Stomach smooth muscle (tissue), 2 donors: ENCODE results near the gene ZBTB20.

Experiments
- H3K27ac ChIP-seq: one replicate; pipeline ENCODE4 v1.7.0; 2013; ENCODE audit warnings: mild to moderate bottlenecking, low read length, inconsistent platforms
- H3K27me3 ChIP-seq, 2 donors: one replicate each; pipeline ENCODE4 v1.7.0; 2013; ENCODE audit warnings: low read length in 2 of 2; ENCODE audit not compliant: insufficient read depth in 2 of 2, control insufficient read depth in 1 of 2
- H3K36me3 ChIP-seq, 2 donors: one replicate each; pipeline ENCODE4 v1.7.0; 2013; ENCODE audit warnings: low read length in 2 of 2; ENCODE audit not compliant: control insufficient read depth in 2 of 2, insufficient read depth in 2 of 2
- H3K4me1 ChIP-seq: one replicate; pipeline ENCODE4 v1.7.0; 2013; ENCODE audit warnings: low read length; ENCODE audit not compliant: control insufficient read depth, insufficient read depth
- H3K4me3 ChIP-seq, 2 donors: one replicate each; pipeline ENCODE4 v1.7.0; 2013; ENCODE audit warnings: low read length in 2 of 2
- H3K9ac ChIP-seq, 2 donors: one replicate each; pipeline ENCODE4 v1.7.0; 2013; ENCODE audit warnings: low read length in 2 of 2, mild to moderate bottlenecking in 1 of 2
- H3K9me3 ChIP-seq, 2 donors: one replicate each; pipeline ENCODE4 v1.7.0; 2013; ENCODE audit warnings: low read length in 2 of 2; ENCODE audit not compliant: control insufficient read depth in 2 of 2
- donor health status: healthy.
- donor health status: Pancreatic carcinoma.

The ZBTB20 gene

GRCh38 chr3:114928989-114929640, 218.0 kb downstream of the ZBTB20 start:
- Histone ChIP-seq H3K36me3 (no peaks in the 10 kb centered on the region), H3K4me1 (no peaks in the 10 kb centered on the region), H3K9ac (no peak overlapping the region), H3K27me3 (no peaks in the 10 kb centered on the region), H3K4me3 (no peak overlapping the region), H3K9me3 (no peaks in the 10 kb centered on the region), H3K27ac (no peak overlapping the region)

GRCh38 chr3:114904633-114905032, 242.5 kb downstream of the ZBTB20 start:
- H3K27me3 ChIP-seq: no peaks in the 10 kb centered on the region
- H3K27ac ChIP-seq: no peak overlapping the region
- H3K9me3 ChIP-seq: peaks cover 0 to 2% of the 10 kb centered on the region in 2 donors
- H3K4me3 ChIP-seq: no peak overlapping the region
- H3K4me1 ChIP-seq: peaks cover 6% of the 10 kb centered on the region
- no peak overlapping the region for H3K9ac ChIP-seq
- no peaks in the 10 kb centered on the region for H3K36me3 ChIP-seq

- H3K27me3 ChIP-seq: no peaks in the 10 kb centered on the region
- H3K27ac ChIP-seq: no peak overlapping the region
- no peak overlapping the region for H3K9ac ChIP-seq
- peaks cover 6% of the 10 kb centered on the region for H3K4me1 ChIP-seq
- no peaks in the 10 kb centered on the region for H3K36me3 ChIP-seq
- no peak overlapping the region for H3K4me3 ChIP-seq
- H3K9me3 ChIP-seq: no peaks in the 10 kb centered on the region
These were observed 243.9 kb downstream of the ZBTB20 start for GRCh38 chr3:114903213-114903612.

- peaks cover 6% of the 10 kb centered on the region for H3K4me1 ChIP-seq
- no peaks in the 10 kb centered on the region for H3K27me3 ChIP-seq
- no peak overlapping the region for H3K4me3 ChIP-seq
- no peaks in the 10 kb centered on the region for H3K9me3 ChIP-seq
- H3K27ac ChIP-seq: no peak overlapping the region
- no peaks in the 10 kb centered on the region for H3K36me3 ChIP-seq
- no peak overlapping the region for H3K9ac ChIP-seq
These were observed 244.4 kb downstream of the ZBTB20 start for GRCh38 chr3:114902691-114903101.

GRCh38 chr3:114900908-114901307, 246.2 kb downstream of the ZBTB20 start:
- H3K36me3 ChIP-seq: no peaks in the 10 kb centered on the region
- H3K4me1 ChIP-seq: peaks cover 6% of the 10 kb centered on the region
- H3K27me3 ChIP-seq: no peaks in the 10 kb centered on the region
- H3K9me3 ChIP-seq: no peaks in the 10 kb centered on the region
- peak overlapping the region in 1 of 2 donors; percentile 26 for H3K9ac ChIP-seq
- peak overlapping the region; percentile 0 for H3K27ac ChIP-seq
- H3K4me3 ChIP-seq: peak overlapping the region; percentile 41 to 51

GRCh38 chr3:114899186-114899931, 247.7 kb downstream of the ZBTB20 start:
- H3K36me3 ChIP-seq: no peaks in the 10 kb centered on the region
- H3K9me3 ChIP-seq: no peaks in the 10 kb centered on the region
- no peak overlapping the region for H3K27ac ChIP-seq
- H3K27me3 ChIP-seq: no peaks in the 10 kb centered on the region
- peaks cover 6% of the 10 kb centered on the region for H3K4me1 ChIP-seq
- H3K4me3 ChIP-seq: peak overlapping the region in 1 of 2 donors; percentile 30
- no peak overlapping the region for H3K9ac ChIP-seq

GRCh38 chr3:114896978-114897377, 250.1 kb downstream of the ZBTB20 start:
- H3K9me3 ChIP-seq: no peaks in the 10 kb centered on the region
- H3K27ac ChIP-seq: no peak overlapping the region
- no peaks in the 10 kb centered on the region for H3K27me3 ChIP-seq
- no peak overlapping the region for H3K9ac ChIP-seq
- no peak overlapping the region for H3K4me3 ChIP-seq
- H3K36me3 ChIP-seq: no peaks in the 10 kb centered on the region
- H3K4me1 ChIP-seq: no peaks in the 10 kb centered on the region

- H3K4me1 ChIP-seq: no peaks in the 10 kb centered on the region
- H3K27ac ChIP-seq: no peak overlapping the region
- no peaks in the 10 kb centered on the region for H3K9me3 ChIP-seq
- H3K4me3 ChIP-seq: no peak overlapping the region
- no peaks in the 10 kb centered on the region for H3K27me3 ChIP-seq
- H3K9ac ChIP-seq: no peak overlapping the region
- H3K36me3 ChIP-seq: no peaks in the 10 kb centered on the region
These were observed 253.7 kb downstream of the ZBTB20 start for GRCh38 chr3:114893361-114893760.

- Histone ChIP-seq H3K9me3 (no peaks in the 10 kb centered on the region), H3K27me3 (no peaks in the 10 kb centered on the region), H3K4me3 (no peak overlapping the region), H3K36me3 (no peaks in the 10 kb centered on the region), H3K4me1 (no peaks in the 10 kb centered on the region), H3K9ac (no peak overlapping the region), H3K27ac (no peak overlapping the region)
These were observed 254.2 kb downstream of the ZBTB20 start for GRCh38 chr3:114892880-114893279.

GRCh38 chr3:114892131-114892879, 254.8 kb downstream of the ZBTB20 start:
- H3K27me3 ChIP-seq: no peaks in the 10 kb centered on the region
- no peak overlapping the region for H3K27ac ChIP-seq

More at GRCh38 chr3:114892131-114892879, 254.8 kb downstream of the ZBTB20 start:
- no peaks in the 10 kb centered on the region for H3K36me3 ChIP-seq
- no peaks in the 10 kb centered on the region for H3K4me1 ChIP-seq
- H3K4me3 ChIP-seq: no peak overlapping the region
- no peaks in the 10 kb centered on the region for H3K9me3 ChIP-seq
- no peak overlapping the region for H3K9ac ChIP-seq
